Activated effector memory CD4-positive, alpha-beta T cell treated with Interleukin-2 at 50 U/mL for 16 hours (primary cell): ENCODE data around the gene ST6GALNAC3.
"Not testable (repeated sequence)": the region's sequence is repeated elsewhere in the genome, so short reads cannot be mapped to it uniquely, and the experiment has no call there.

Source experiments
- DNase-seq: peaks from one replicate; pipeline ENCODE4 v3.0.0-alpha.2; 2020

ST6GALNAC3 gene

GRCh38 chr1:76601465-76601864, 526.9 kb downstream of the ST6GALNAC3 start:
- no peak for DNase-seq

GRCh38 chr1:76607717-76608116, 533.2 kb downstream of the ST6GALNAC3 start:
- no peak for DNase-seq

- no peak for DNase-seq
Measured at GRCh38 chr1:76611770-76612445, 537.4 kb downstream of the ST6GALNAC3 start.

- DNase-seq: no peak
Measured at GRCh38 chr1:76613886-76614285, 539.3 kb downstream of the ST6GALNAC3 start.

GRCh38 chr1:76615253-76616035, 540.9 kb downstream of the ST6GALNAC3 start:
- no peak for DNase-seq

GRCh38 chr1:76620371-76620770, 545.8 kb downstream of the ST6GALNAC3 start:
- no peak for DNase-seq

- DNase-seq: no peak
Measured at GRCh38 chr1:76622774-76623528, 548.4 kb downstream of the ST6GALNAC3 start.

GRCh38 chr1:76625886-76626678, 551.5 kb downstream of the ST6GALNAC3 start:
- no peak for DNase-seq

GRCh38 chr1:76627498-76627897, 553.0 kb downstream of the ST6GALNAC3 start:
- DNase-seq: no peak

- no peak for DNase-seq
Measured at GRCh38 chr1:76627901-76628300, 553.4 kb downstream of the ST6GALNAC3 start.

GRCh38 chr1:76632136-76632535, 557.6 kb downstream of the ST6GALNAC3 start:
- DNase-seq: no peak

- DNase-seq: no peak
Measured at GRCh38 chr1:76635784-76636183, 561.2 kb downstream of the ST6GALNAC3 start.

GRCh38 chr1:76639181-76639580, 564.6 kb downstream of the ST6GALNAC3 start:
- DNase-seq: no peak

GRCh38 chr1:76640092-76640491, 565.5 kb downstream of the ST6GALNAC3 start:
- DNase-seq: no peak

GRCh38 chr1:76640723-76641122, 566.2 kb downstream of the ST6GALNAC3 start:
- DNase-seq: no peak

- no peak for DNase-seq
Measured at GRCh38 chr1:76644139-76644538, 569.6 kb downstream of the ST6GALNAC3 start.

GRCh38 chr1:76652860-76653259, 578.3 kb downstream of the ST6GALNAC3 start:
- DNase-seq: not testable (repeated sequence)

- DNase-seq: no peak
Measured at GRCh38 chr1:76657623-76658022, 583.1 kb downstream of the ST6GALNAC3 start.

- DNase-seq: no peak
Measured at GRCh38 chr1:76659171-76659940, 584.8 kb downstream of the ST6GALNAC3 start.

GRCh38 chr1:76661531-76661930, 587.0 kb downstream of the ST6GALNAC3 start:
- no peak for DNase-seq

- no peak for DNase-seq
Measured at GRCh38 chr1:76666499-76666898, 592.0 kb downstream of the ST6GALNAC3 start.

- no peak for DNase-seq
Measured at GRCh38 chr1:76668046-76668445, 593.5 kb downstream of the ST6GALNAC3 start.
